ENCODE data around the gene FBXL5. TPM values are rescaled to one million over a fixed set of nuclear protein-coding genes. Genes with fewer than 3 reads are reported as not detected.

Gene FBXL5
- total RNA-seq, 1 donor from 2014 or later = 92.2 TPM

GRCh38 chr4:15612136-15612535 lies 43.0 kb downstream of the FBXL5 start:
- H3K27ac Mint-ChIP-seq (ENCODE audit: unreplicated experiment) = no peak overlapping the region
- no peak overlapping the region for H3K27ac ChIP-seq (ENCODE audit: low read depth, low read length)
- H3K4me1 ChIP-seq (ENCODE audit: insufficient read depth, low read length) = no peaks in the 10 kb centered on the region
- H3K9me3 ChIP-seq (ENCODE audit: insufficient read depth, low read depth, low read length) = no peaks in the 10 kb centered on the region
- H4K20me1 ChIP-seq (ENCODE audit: insufficient read depth, low read length) = peaks cover 25% of the 10 kb centered on the region
- peaks cover 4% of the 10 kb centered on the region for H3K4me1 Mint-ChIP-seq (ENCODE audit: low read depth, unreplicated experiment)
- H3K36me3 Mint-ChIP-seq (ENCODE audit: low read depth, unreplicated experiment) = peaks cover 19% of the 10 kb centered on the region
- FAIRE-seq (no peak), DNase-seq (ENCODE audit: low read depth) (no peak)
- H3K4me3 ChIP-seq (ENCODE audit: insufficient read depth, low read depth, low read length) = no peak overlapping the region
- H3K4me3 Mint-ChIP-seq (ENCODE audit: unreplicated experiment) = no peak overlapping the region
- no peak overlapping the region for H3K4me2 ChIP-seq (ENCODE audit: low read length)
- no peak overlapping the region for H3K9ac ChIP-seq (ENCODE audit: low read length)
- peaks cover 55% of the 10 kb centered on the region for H3K79me2 ChIP-seq (ENCODE audit: insufficient read depth, low read length)
- H3K9me3 Mint-ChIP-seq (ENCODE audit: unreplicated experiment) = no peaks in the 10 kb centered on the region
- H3K27me3 ChIP-seq (ENCODE audit: insufficient read depth, low read length) = no peaks in the 10 kb centered on the region
- no peak overlapping the region for H2AFZ ChIP-seq (ENCODE audit: low read depth, low read length)
- TF ChIP-seq EZH2 (IDR thresholded peaks at IDR 0.05; ENCODE audit: insufficient read depth, low read length) = no peak
- TF ChIP-seq, protein P1, sequence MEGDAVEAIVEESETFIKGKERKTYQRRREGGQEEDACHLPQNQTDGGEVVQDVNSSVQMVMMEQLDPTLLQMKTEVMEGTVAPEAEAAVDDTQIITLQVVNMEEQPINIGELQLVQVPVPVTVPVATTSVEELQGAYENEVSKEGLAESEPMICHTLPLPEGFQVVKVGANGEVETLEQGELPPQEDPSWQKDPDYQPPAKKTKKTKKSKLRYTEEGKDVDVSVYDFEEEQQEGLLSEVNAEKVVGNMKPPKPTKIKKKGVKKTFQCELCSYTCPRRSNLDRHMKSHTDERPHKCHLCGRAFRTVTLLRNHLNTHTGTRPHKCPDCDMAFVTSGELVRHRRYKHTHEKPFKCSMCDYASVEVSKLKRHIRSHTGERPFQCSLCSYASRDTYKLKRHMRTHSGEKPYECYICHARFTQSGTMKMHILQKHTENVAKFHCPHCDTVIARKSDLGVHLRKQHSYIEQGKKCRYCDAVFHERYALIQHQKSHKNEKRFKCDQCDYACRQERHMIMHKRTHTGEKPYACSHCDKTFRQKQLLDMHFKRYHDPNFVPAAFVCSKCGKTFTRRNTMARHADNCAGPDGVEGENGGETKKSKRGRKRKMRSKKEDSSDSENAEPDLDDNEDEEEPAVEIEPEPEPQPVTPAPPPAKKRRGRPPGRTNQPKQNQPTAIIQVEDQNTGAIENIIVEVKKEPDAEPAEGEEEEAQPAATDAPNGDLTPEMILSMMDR (IDR thresholded peaks at IDR 0.05; ENCODE audit: insufficient read depth, low read depth, low read length) = no peak
- H3K27me3 Mint-ChIP-seq (ENCODE audit: low read depth, unreplicated experiment) = no peaks in the 10 kb centered on the region
- H3K36me3 ChIP-seq (ENCODE audit: insufficient read depth, low read length) = peaks cover 6% of the 10 kb centered on the region

- H3K4me3 Mint-ChIP-seq (ENCODE audit: unreplicated experiment) = no peak overlapping the region
- DNase-seq (ENCODE audit: low read depth) (no peak), FAIRE-seq (no peak)
- no peak overlapping the region for H3K27ac Mint-ChIP-seq (ENCODE audit: unreplicated experiment)
- H3K36me3 Mint-ChIP-seq (ENCODE audit: low read depth, unreplicated experiment) = peaks cover 11% of the 10 kb centered on the region
- H4K20me1 ChIP-seq (ENCODE audit: insufficient read depth, low read length) = peaks cover 15% of the 10 kb centered on the region
- H3K4me1 ChIP-seq (ENCODE audit: insufficient read depth, low read length) = no peaks in the 10 kb centered on the region
- H3K27me3 Mint-ChIP-seq (ENCODE audit: low read depth, unreplicated experiment) = no peaks in the 10 kb centered on the region
- no peak overlapping the region for H3K9ac ChIP-seq (ENCODE audit: low read length)
- no peaks in the 10 kb centered on the region for H3K9me3 ChIP-seq (ENCODE audit: insufficient read depth, low read depth, low read length)
- H3K4me2 ChIP-seq (ENCODE audit: low read length) = no peak overlapping the region
- H3K36me3 ChIP-seq (ENCODE audit: insufficient read depth, low read length) = peaks cover 6% of the 10 kb centered on the region
- no peak for TF ChIP-seq EZH2 (IDR thresholded peaks at IDR 0.05; ENCODE audit: insufficient read depth, low read length)
- TF ChIP-seq, protein P1 (IDR thresholded peaks at IDR 0.05; ENCODE audit: insufficient read depth, low read depth, low read length) = no peak
- H3K4me3 ChIP-seq (ENCODE audit: insufficient read depth, low read depth, low read length) = no peak overlapping the region
- H3K27me3 ChIP-seq (ENCODE audit: insufficient read depth, low read length) = no peaks in the 10 kb centered on the region
- H3K79me2 ChIP-seq (ENCODE audit: insufficient read depth, low read length) = peaks cover 43% of the 10 kb centered on the region
- H3K4me1 Mint-ChIP-seq (ENCODE audit: low read depth, unreplicated experiment) = peaks cover 4% of the 10 kb centered on the region
- no peaks in the 10 kb centered on the region for H3K9me3 Mint-ChIP-seq (ENCODE audit: unreplicated experiment)
- no peak overlapping the region for H2AFZ ChIP-seq (ENCODE audit: low read depth, low read length)
- H3K27ac ChIP-seq (ENCODE audit: low read depth, low read length) = no peak overlapping the region
Observed at GRCh38 chr4:15610855-15611254, 44.3 kb downstream of the FBXL5 start.

DNA sequence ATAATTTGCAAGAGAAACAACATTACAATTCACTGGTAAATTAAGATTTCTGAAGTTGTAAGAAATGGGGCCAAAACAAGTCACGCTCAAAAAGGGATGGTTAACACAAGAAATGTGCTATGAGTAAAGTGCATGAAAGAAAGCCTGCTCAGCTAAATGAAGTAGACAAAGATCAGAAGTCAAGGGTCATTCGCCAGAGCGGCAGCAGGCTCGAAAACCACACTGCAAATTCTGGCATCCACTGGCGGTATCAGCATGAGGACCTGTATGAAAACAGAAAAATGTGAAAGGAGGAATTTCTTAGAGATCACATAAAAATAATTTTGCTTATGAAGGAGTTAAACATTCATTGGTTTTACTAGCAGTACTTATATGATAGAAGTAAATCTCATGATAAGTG lies 49.6 kb downstream of the FBXL5 start:
- Histone ChIP-seq H3K27ac (ENCODE audit: low read depth, low read length) (no peak overlapping the region), H4K20me1 (ENCODE audit: insufficient read depth, low read length) (peaks cover 7% of the 10 kb centered on the region), H3K27me3 (ENCODE audit: insufficient read depth, low read length) (no peaks in the 10 kb centered on the region), H3K36me3 (ENCODE audit: insufficient read depth, low read length) (peaks cover 17% of the 10 kb centered on the region), H2AFZ (ENCODE audit: low read depth, low read length) (no peak overlapping the region), H3K79me2 (ENCODE audit: insufficient read depth, low read length) (peaks cover 12% of the 10 kb centered on the region), H3K4me1 (ENCODE audit: insufficient read depth, low read length) (no peaks in the 10 kb centered on the region), H3K4me2 (ENCODE audit: low read length) (no peak overlapping the region), H3K9ac (ENCODE audit: low read length) (no peak overlapping the region), H3K9me3 (ENCODE audit: insufficient read depth, low read depth, low read length) (no peaks in the 10 kb centered on the region), H3K4me3 (ENCODE audit: insufficient read depth, low read depth, low read length) (no peak overlapping the region)
- no peak overlapping the region for H3K4me3 Mint-ChIP-seq (ENCODE audit: unreplicated experiment)
- peaks cover 2% of the 10 kb centered on the region for H3K9me3 Mint-ChIP-seq (ENCODE audit: unreplicated experiment)
- H3K36me3 Mint-ChIP-seq (ENCODE audit: low read depth, unreplicated experiment) = peaks cover 31% of the 10 kb centered on the region
- DNase-seq (ENCODE audit: low read depth) = no peak
- TF ChIP-seq, protein P1 (IDR thresholded peaks at IDR 0.05; ENCODE audit: insufficient read depth, low read depth, low read length) = no peak
- TF ChIP-seq EZH2 (IDR thresholded peaks at IDR 0.05; ENCODE audit: insufficient read depth, low read length) = no peak
- peaks cover 7% of the 10 kb centered on the region for H3K4me1 Mint-ChIP-seq (ENCODE audit: low read depth, unreplicated experiment)
- H3K27ac Mint-ChIP-seq (ENCODE audit: unreplicated experiment) = no peak overlapping the region
- FAIRE-seq = no peak
- no peaks in the 10 kb centered on the region for H3K27me3 Mint-ChIP-seq (ENCODE audit: low read depth, unreplicated experiment)

Data from astrocyte (in vitro differentiated cells and primary cell).